HEK293 (cell line): Measurements from ENCODE around the gene NCK1.

Source experiments
- ZNF133 ChIP-seq: fragments of 450-650 bp; formaldehyde crosslinking; IDR thresholded peaks from 2 replicates; pipeline ENCODE4 v1.5.1; 2016; ENCODE audit warnings: missing biosample characterization, missing genetic modification characterization
- ZNF184 ChIP-seq: fragments of 450-650 bp; IDR thresholded peaks from 2 replicates; pipeline ENCODE4 v1.5.1; 2018; ENCODE audit warnings: missing biosample characterization, mild to moderate bottlenecking, missing genetic modification characterization
- ZNF792 ChIP-seq: fragments of 450-650 bp; formaldehyde crosslinking; IDR thresholded peaks from 2 replicates; pipeline ENCODE4 v1.5.1; 2016; ENCODE audit warnings: missing biosample characterization, missing genetic modification characterization
- TF ChIP-seq, protein P1 (sequence below): fragments of 450-650 bp; formaldehyde crosslinking; IDR thresholded peaks from 2 replicates; pipeline ENCODE4 v1.5.1; 2016; ENCODE audit warnings: missing biosample characterization, missing genetic modification characterization
- TF ChIP-seq, protein P2 (sequence below): fragments of 450-650 bp; formaldehyde crosslinking; IDR thresholded peaks from 2 replicates; pipeline ENCODE4 v1.5.1; 2016; ENCODE audit warnings: missing biosample characterization, missing genetic modification characterization

DNA sequence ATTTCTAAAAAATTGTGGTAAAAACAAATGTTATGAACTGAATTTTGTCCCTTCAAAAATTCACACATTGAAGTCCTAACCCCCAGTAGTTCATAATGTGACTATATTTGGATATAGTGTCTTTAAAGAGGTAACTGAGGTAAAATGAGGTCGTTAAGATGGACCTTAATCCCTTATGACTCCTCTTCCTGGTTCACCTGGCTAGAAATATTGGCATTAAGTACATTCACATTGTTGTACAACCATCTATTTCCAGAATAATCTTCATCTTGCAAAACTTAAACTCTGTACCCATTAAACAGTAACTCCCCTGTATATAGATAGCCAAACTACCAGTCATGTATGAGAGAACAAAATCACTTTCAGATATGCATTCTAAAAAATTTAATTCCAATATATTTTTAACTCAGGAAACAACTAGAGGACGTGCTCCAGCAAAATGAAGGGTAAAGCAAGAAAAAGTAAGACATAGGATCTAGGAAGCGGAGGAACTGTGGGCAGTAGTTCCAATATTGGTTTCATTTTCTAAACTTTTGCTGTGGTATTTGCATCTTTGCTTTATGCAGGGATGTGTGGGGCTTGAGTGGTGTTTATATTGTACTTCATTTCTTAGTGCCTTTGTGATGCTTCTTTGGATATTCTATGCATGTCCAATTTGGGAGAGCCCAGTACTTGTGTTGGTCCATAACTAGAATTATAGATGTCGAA, 59.0 kb downstream of the NCK1 start:
- TF ChIP-seq ZNF133 (tag by site-specific recombination), result no peak
- no peak for TF ChIP-seq ZNF792
- no peak for TF ChIP-seq ZNF184 (tag by site-specific recombination)
- TF ChIP-seq, protein P1, sequence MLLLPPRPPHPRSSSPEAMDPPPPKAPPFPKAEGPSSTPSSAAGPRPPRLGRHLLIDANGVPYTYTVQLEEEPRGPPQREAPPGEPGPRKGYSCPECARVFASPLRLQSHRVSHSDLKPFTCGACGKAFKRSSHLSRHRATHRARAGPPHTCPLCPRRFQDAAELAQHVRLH (tag by site-specific recombination), result no peak
- TF ChIP-seq, protein P2, sequence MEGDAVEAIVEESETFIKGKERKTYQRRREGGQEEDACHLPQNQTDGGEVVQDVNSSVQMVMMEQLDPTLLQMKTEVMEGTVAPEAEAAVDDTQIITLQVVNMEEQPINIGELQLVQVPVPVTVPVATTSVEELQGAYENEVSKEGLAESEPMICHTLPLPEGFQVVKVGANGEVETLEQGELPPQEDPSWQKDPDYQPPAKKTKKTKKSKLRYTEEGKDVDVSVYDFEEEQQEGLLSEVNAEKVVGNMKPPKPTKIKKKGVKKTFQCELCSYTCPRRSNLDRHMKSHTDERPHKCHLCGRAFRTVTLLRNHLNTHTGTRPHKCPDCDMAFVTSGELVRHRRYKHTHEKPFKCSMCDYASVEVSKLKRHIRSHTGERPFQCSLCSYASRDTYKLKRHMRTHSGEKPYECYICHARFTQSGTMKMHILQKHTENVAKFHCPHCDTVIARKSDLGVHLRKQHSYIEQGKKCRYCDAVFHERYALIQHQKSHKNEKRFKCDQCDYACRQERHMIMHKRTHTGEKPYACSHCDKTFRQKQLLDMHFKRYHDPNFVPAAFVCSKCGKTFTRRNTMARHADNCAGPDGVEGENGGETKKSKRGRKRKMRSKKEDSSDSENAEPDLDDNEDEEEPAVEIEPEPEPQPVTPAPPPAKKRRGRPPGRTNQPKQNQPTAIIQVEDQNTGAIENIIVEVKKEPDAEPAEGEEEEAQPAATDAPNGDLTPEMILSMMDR, result no peak
